Astrocyte (in vitro differentiated cells and primary cell): ENCODE results near the gene MXD3. TPM values are rescaled to one million over a fixed set of nuclear protein-coding genes. Genes with fewer than 3 reads are reported as not detected.
A peak's percentile ranks its signal among the peaks of the same experiment; 100 is the strongest.

Experiments
- DNase-seq: peaks from one replicate; pipeline ENCODE4 v3.0.0-alpha.2; 2010; ENCODE audit warnings: low read depth
- FAIRE-seq: peaks from 2 replicates; lab custom pipeline; 2011; peaks lifted over from hg19 to GRCh38; lab: Jason Lieb, UNC
- H2AFZ ChIP-seq: 2 replicates; pipeline ENCODE4 v1.6.0; 2012; ENCODE audit warnings: low read depth, low read length, inconsistent platforms
- H3K27ac ChIP-seq: 2 replicates; pipeline ENCODE4 v1.5.1; 2011; ENCODE audit warnings: low read depth, low read length, inconsistent platforms
- H3K27me3 ChIP-seq: 2 replicates; pipeline ENCODE4 v1.6.0; 2011; ENCODE audit warnings: low read length, inconsistent platforms; ENCODE audit not compliant: insufficient read depth
- H3K36me3 ChIP-seq: 2 replicates; pipeline ENCODE4 v1.5.1; 2011; ENCODE audit warnings: low read length, inconsistent platforms; ENCODE audit not compliant: insufficient read depth
- H3K4me1 ChIP-seq: 2 replicates; pipeline ENCODE4 v1.5.1; 2011; ENCODE audit warnings: low read length, inconsistent platforms; ENCODE audit not compliant: insufficient read depth
- H3K4me2 ChIP-seq: 2 replicates; pipeline ENCODE4 v1.6.0; 2012; ENCODE audit warnings: low read length, inconsistent platforms
- H3K4me3 ChIP-seq: 2 replicates; pipeline ENCODE4 v1.5.1; 2011; ENCODE audit warnings: low read depth, mild to moderate bottlenecking, low read length, inconsistent platforms; ENCODE audit not compliant: insufficient read depth
- H3K79me2 ChIP-seq: 2 replicates; pipeline ENCODE4 v1.6.0; 2012; ENCODE audit warnings: mild to moderate bottlenecking, low read length, inconsistent platforms; ENCODE audit not compliant: insufficient read depth
- H3K9ac ChIP-seq: 2 replicates; pipeline ENCODE4 v1.6.0; 2012; ENCODE audit warnings: mild to moderate bottlenecking, low read length, inconsistent platforms
- H3K9me3 ChIP-seq: 2 replicates; pipeline ENCODE4 v1.5.1; 2012; ENCODE audit warnings: low read depth, mild to moderate bottlenecking, low read length, inconsistent platforms; ENCODE audit not compliant: insufficient read depth
- H4K20me1 ChIP-seq: 2 replicates; pipeline ENCODE4 v1.6.0; 2012; ENCODE audit warnings: low read length, inconsistent platforms; ENCODE audit not compliant: insufficient read depth
- H3K27ac Mint-ChIP-seq: one replicate; pipeline ENCODE4 v1.8.0; 2021; ENCODE audit warnings: mild to moderate bottlenecking, mixed read lengths; ENCODE audit not compliant: unreplicated experiment
- H3K27me3 Mint-ChIP-seq: one replicate; pipeline ENCODE4 v1.8.0; 2021; ENCODE audit warnings: low read depth, mixed read lengths; ENCODE audit not compliant: unreplicated experiment
- H3K36me3 Mint-ChIP-seq: one replicate; pipeline ENCODE4 v1.8.0; 2021; ENCODE audit warnings: low read depth, mixed read lengths; ENCODE audit not compliant: unreplicated experiment
- H3K4me1 Mint-ChIP-seq: one replicate; pipeline ENCODE4 v1.8.0; 2021; ENCODE audit warnings: low read depth, mixed read lengths; ENCODE audit not compliant: unreplicated experiment
- H3K4me3 Mint-ChIP-seq: one replicate; pipeline ENCODE4 v1.8.0; 2021; ENCODE audit warnings: mild to moderate bottlenecking, moderate library complexity, mixed read lengths; ENCODE audit not compliant: unreplicated experiment
- H3K9me3 Mint-ChIP-seq: one replicate; pipeline ENCODE4 v1.8.0; 2021; ENCODE audit warnings: mild to moderate bottlenecking, mixed read lengths; ENCODE audit not compliant: unreplicated experiment
- CTCF ChIP-seq: IDR thresholded peaks from 2 replicates; pipeline ENCODE4 v1.5.1; 2011; ENCODE audit warnings: low read depth, mild to moderate bottlenecking, inconsistent platforms, low read length, moderate library complexity; ENCODE audit not compliant: insufficient read depth
- EZH2 ChIP-seq: IDR thresholded peaks from 2 replicates; pipeline ENCODE4 v1.6.1; 2012; ENCODE audit warnings: mild to moderate bottlenecking, low read length, inconsistent platforms; ENCODE audit not compliant: insufficient read depth
- total RNA-seq: library from RNA; stranded (reverse); gene quantifications from 2 replicates; pipeline ENCODE4 v1.2.1, GENCODE V29; 2021

Gene MXD3
- total RNA-seq, 1 donor from 2014 or later: 2.8 TPM

GRCh38 chr5:177313561-177314259 is 2.0 kb upstream of the MXD3 start:
- Histone ChIP-seq H3K79me2 (peaks cover 14% of the 10 kb centered on the region), H3K27me3 (no peaks in the 10 kb centered on the region), H3K4me2 (no peak overlapping the region), H3K36me3 (no peaks in the 10 kb centered on the region), H2AFZ (no peak overlapping the region), H3K4me1 (peaks cover 19% of the 10 kb centered on the region), H3K27ac (no peak overlapping the region), H4K20me1 (peaks cover 37% of the 10 kb centered on the region), H3K9ac (no peak overlapping the region), H3K4me3 (no peak overlapping the region), H3K9me3 (no peaks in the 10 kb centered on the region)
- FAIRE-seq: no peak
- DNase-seq: no peak
- Mint-ChIP-seq H3K27ac (no peak overlapping the region), H3K36me3 (peaks cover 3% of the 10 kb centered on the region), H3K4me1 (peaks cover 4% of the 10 kb centered on the region), H3K27me3 (no peaks in the 10 kb centered on the region), H3K9me3 (no peaks in the 10 kb centered on the region), H3K4me3 (peak overlapping the region; percentile 40)
- TF ChIP-seq CTCF: no peak
- TF ChIP-seq EZH2: no peak

- Histone ChIP-seq H4K20me1 (peaks cover 36% of the 10 kb centered on the region), H3K4me1 (peaks cover 19% of the 10 kb centered on the region), H3K9ac (peak overlapping the region; percentile 68), H3K27me3 (no peaks in the 10 kb centered on the region), H2AFZ (peak overlapping the region; percentile 59), H3K79me2 (peaks cover 14% of the 10 kb centered on the region), H3K4me2 (peak overlapping the region; percentile 97), H3K27ac (peak overlapping the region; percentile 62), H3K36me3 (no peaks in the 10 kb centered on the region), H3K4me3 (peak overlapping the region; percentile 70), H3K9me3 (no peaks in the 10 kb centered on the region)
- no peak overlapping the region for H3K27ac Mint-ChIP-seq
- H3K27me3 Mint-ChIP-seq: no peaks in the 10 kb centered on the region
- FAIRE-seq: no peak
- DNase-seq: no peak
- peaks cover 4% of the 10 kb centered on the region for H3K4me1 Mint-ChIP-seq
- peak overlapping the region; percentile 20 for H3K4me3 Mint-ChIP-seq
- TF ChIP-seq EZH2 (no peak), CTCF (no peak)
- H3K9me3 Mint-ChIP-seq: no peaks in the 10 kb centered on the region
- H3K36me3 Mint-ChIP-seq: peaks cover 3% of the 10 kb centered on the region
Observed at GRCh38 chr5:177312649-177313181, 1.0 kb upstream of the MXD3 start.

- Histone ChIP-seq H2AFZ (peak overlapping the region; percentile 50), H3K9ac (peak overlapping the region; percentile 78), H3K4me3 (peak overlapping the region; percentile 70), H3K27ac (peak overlapping the region; percentile 81), H3K4me2 (peak overlapping the region; percentile 97), H3K36me3 (peaks cover 7% of the 10 kb centered on the region), H4K20me1 (peaks cover 37% of the 10 kb centered on the region), H3K9me3 (no peaks in the 10 kb centered on the region), H3K79me2 (peaks cover 23% of the 10 kb centered on the region), H3K27me3 (no peaks in the 10 kb centered on the region), H3K4me1 (peaks cover 19% of the 10 kb centered on the region)
- H3K36me3 Mint-ChIP-seq: peaks cover 7% of the 10 kb centered on the region
- FAIRE-seq (no peak), DNase-seq (no peak)
- H3K27ac Mint-ChIP-seq: no peak overlapping the region
- peak overlapping the region; percentile 79 for H3K4me3 Mint-ChIP-seq
- H3K9me3 Mint-ChIP-seq: no peaks in the 10 kb centered on the region
- H3K4me1 Mint-ChIP-seq: peaks cover 4% of the 10 kb centered on the region
- H3K27me3 Mint-ChIP-seq: no peaks in the 10 kb centered on the region
- TF ChIP-seq CTCF (no peak), EZH2 (no peak)
Observed at GRCh38 chr5:177311392-177311722, 341 bp downstream of the MXD3 start.
